ENCODE data around the gene CHTF18. TPM values are rescaled to one million over a fixed set of nuclear protein-coding genes. Genes with fewer than 3 reads are reported as not detected.

Gene CHTF18
- total RNA-seq, 1 donor, result 13.8 TPM

DNA sequence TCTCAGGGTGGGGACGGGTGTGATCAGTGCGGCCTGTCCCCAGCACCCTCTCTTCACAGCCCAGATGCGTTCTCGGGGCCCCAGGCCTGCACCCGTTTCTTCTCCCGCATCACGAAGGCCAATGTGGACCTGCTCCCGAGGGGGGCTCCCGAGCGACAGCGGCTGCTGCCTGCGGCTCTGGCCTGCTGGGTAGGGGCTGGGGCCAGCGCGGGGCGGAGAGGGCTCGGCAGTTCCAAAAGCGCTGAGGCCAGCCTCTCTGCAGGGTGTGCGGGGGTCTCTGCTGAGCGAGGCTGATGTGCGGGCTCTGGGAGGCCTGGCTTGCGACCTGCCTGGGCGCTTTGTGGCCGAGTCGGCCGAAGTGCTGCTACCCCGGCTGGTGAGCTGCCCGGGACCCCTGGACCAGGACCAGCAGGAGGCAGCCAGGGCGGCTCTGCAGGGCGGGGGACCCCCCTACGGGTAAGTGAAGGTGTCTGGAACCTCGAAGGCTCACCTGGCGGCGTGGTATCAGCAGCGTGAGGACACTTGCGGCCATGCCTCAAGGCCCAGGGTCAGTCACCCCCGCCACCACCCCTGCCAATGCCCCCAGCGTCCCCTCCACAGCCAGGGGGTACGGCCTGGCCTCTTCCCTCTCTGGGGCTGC, 23.5 kb upstream of the CHTF18 start:
- H3K4me3 ChIP-seq (ENCODE audit: low read depth, low read length), result no peak overlapping the region

GRCh38 chr16:765488-765865, 22.9 kb upstream of the CHTF18 start:
- DNase-seq (ENCODE audit: low read depth), result no peak
- no peak overlapping the region for H3K4me3 ChIP-seq (ENCODE audit: low read depth, low read length)
- TF ChIP-seq, protein P1, sequence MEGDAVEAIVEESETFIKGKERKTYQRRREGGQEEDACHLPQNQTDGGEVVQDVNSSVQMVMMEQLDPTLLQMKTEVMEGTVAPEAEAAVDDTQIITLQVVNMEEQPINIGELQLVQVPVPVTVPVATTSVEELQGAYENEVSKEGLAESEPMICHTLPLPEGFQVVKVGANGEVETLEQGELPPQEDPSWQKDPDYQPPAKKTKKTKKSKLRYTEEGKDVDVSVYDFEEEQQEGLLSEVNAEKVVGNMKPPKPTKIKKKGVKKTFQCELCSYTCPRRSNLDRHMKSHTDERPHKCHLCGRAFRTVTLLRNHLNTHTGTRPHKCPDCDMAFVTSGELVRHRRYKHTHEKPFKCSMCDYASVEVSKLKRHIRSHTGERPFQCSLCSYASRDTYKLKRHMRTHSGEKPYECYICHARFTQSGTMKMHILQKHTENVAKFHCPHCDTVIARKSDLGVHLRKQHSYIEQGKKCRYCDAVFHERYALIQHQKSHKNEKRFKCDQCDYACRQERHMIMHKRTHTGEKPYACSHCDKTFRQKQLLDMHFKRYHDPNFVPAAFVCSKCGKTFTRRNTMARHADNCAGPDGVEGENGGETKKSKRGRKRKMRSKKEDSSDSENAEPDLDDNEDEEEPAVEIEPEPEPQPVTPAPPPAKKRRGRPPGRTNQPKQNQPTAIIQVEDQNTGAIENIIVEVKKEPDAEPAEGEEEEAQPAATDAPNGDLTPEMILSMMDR (IDR thresholded peaks at IDR 0.05; ENCODE audit: insufficient read depth, low read depth, low read length), result no peak

More for the DNA sequence above, 23.5 kb upstream of the CHTF18 start:
- DNase-seq (ENCODE audit: low read depth), result no peak
- TF ChIP-seq, protein P1 (IDR thresholded peaks at IDR 0.05; ENCODE audit: insufficient read depth, low read depth, low read length), result no peak

- H3K4me3 ChIP-seq (ENCODE audit: low read depth, low read length), result no peak overlapping the region
- no peak for DNase-seq (ENCODE audit: low read depth)
- TF ChIP-seq, protein P1 (IDR thresholded peaks at IDR 0.05; ENCODE audit: insufficient read depth, low read depth, low read length), result no peak
These were observed 22.2 kb upstream of the CHTF18 start for GRCh38 chr16:766008-766819.

GRCh38 chr16:766820-767640, 21.4 kb upstream of the CHTF18 start:
- TF ChIP-seq, protein P1 (IDR thresholded peaks at IDR 0.05; ENCODE audit: insufficient read depth, low read depth, low read length), result no peak
- no peak overlapping the region for H3K4me3 ChIP-seq (ENCODE audit: low read depth, low read length)
- no peak for DNase-seq (ENCODE audit: low read depth)

GRCh38 chr16:767743-768235, 20.6 kb upstream of the CHTF18 start:
- DNase-seq (ENCODE audit: low read depth), result no peak
- TF ChIP-seq, protein P1 (IDR thresholded peaks at IDR 0.05; ENCODE audit: insufficient read depth, low read depth, low read length), result no peak
- no peak overlapping the region for H3K4me3 ChIP-seq (ENCODE audit: low read depth, low read length)

- DNase-seq (ENCODE audit: low read depth), result no peak
- H3K4me3 ChIP-seq (ENCODE audit: low read depth, low read length), result no peak overlapping the region
- TF ChIP-seq, protein P1 (IDR thresholded peaks at IDR 0.05; ENCODE audit: insufficient read depth, low read depth, low read length), result no peak
These were observed 20.0 kb upstream of the CHTF18 start for GRCh38 chr16:768428-768827.

All from fibroblast of villous mesenchyme (primary cell).